Measurements from ENCODE around the gene OR10J1.
"Not testable (repeated sequence)": the region's sequence is repeated elsewhere in the genome, so short reads cannot be mapped to it uniquely, and the experiment has no call there.

The OR10J1 gene, protein sequence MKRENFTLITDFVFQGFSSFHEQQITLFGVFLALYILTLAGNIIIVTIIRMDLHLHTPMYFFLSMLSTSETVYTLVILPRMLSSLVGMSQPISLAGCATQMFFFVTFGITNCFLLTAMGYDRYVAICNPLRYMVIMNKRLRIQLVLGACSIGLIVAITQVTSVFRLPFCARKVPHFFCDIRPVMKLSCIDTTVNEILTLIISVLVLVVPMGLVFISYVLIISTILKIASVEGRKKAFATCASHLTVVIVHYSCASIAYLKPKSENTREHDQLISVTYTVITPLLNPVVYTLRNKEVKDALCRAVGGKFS

DNA sequence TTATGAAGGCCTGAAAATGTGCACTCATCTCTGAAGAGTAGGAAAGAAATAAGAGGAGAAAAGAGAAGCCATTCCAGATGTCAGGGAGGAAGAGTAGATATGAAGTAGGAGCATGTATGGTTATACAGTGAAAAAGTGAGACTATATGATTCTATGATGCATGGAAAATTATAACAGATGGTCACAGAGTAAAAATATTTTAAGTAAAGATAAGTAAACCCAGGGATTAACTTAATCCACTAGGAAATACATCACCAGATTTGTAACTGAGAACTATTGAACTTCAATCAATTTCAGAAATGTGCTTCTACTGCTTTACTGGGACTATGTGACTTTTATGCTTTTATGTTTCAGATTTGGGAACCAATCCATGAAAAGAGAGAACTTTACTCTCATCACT lies at the start of gene OR10J1:
TSS of gene OR10J1 (plus strand) at position 301 of the 400 bp plus-strand sequence. CDS start at position 371, 70 bp downstream.
- no peak for DNase-seq

DNA sequence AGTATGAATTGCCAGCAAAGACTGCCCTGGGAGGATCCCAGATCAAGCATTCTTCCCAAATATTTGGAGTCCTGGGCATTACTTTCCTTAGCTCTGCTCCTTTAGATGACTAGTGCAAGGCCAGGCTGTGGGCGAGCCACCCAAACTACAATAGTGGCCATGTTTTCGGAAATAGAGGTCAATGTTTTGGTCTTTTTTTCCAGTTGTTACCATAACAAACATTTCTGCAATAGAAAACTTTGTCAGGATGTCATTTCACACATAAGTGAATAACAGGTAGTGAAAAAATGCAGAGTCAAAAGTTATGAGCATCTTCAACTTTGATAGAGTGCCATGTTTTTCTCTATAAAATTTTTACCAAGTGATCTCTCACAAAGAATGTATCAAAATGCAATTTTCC lies 32.7 kb upstream of the OR10J1 start:
- no peak for DNase-seq

DNA sequence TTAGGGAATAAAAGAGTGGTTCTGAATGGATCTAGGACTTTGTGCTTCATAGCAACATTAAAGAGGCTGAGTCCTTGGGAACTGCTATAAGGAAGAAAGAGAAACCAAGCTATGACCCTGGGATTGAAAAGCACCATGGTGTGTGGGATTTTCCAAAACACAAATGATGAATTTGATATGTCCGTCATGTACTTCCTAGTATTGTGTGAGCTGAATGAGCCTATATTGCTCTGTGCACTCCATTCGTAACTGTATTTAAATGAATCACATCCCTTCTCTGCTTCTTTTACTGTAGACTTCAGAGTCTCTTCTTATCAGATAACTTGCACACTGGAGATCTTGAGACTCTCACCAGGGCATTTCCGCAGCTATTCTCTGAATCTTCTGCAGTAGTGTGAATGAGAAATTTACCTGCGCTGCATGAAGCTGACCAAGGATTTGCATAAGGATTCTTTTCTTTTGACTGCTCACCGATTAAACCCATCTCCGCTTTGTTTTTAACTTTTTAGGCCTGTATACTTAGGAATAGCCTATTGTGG lies 30.6 kb upstream of the OR10J1 start:
- no peak for DNase-seq

DNA sequence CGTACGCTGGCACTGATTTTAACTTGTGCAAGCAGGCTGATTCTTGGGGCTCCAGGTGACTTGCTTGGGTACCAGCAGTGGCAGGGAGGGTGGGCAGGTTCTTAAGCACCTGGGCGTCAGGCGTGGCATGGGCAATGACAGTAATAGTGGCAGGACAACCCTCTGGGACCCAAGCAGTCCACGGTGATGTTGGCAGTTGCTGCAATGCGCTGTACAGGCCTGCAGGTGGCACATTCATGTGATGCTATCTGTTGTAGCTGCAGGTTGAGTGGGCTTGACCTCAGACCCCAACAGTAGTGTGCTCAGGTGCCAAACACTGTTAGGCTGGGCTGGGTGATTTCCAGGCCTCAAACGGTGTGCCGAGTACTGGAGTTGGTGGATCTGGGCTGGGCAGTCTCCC lies 17.7 kb upstream of the OR10J1 start:
- DNase-seq: no peak

DNA sequence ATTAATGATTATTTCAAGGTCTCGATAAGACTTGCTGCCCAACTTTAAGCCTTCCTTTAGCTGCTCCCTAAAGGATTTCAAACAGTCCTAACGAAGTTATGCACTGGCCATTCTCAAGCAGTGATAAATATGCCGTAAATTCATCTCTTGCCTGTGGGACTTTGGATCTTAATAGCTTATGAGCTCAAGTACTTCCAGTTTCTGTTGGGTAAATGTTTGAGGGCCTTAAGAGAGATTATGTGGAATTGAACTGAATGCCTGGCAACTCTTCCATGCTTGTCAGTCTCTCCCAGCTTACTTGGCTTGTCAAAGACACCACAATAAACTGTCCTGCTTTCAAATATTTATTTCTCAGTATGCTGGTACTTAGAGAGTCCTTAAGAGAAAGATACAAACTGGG lies 11.0 kb upstream of the OR10J1 start:
- DNase-seq: no peak

DNA sequence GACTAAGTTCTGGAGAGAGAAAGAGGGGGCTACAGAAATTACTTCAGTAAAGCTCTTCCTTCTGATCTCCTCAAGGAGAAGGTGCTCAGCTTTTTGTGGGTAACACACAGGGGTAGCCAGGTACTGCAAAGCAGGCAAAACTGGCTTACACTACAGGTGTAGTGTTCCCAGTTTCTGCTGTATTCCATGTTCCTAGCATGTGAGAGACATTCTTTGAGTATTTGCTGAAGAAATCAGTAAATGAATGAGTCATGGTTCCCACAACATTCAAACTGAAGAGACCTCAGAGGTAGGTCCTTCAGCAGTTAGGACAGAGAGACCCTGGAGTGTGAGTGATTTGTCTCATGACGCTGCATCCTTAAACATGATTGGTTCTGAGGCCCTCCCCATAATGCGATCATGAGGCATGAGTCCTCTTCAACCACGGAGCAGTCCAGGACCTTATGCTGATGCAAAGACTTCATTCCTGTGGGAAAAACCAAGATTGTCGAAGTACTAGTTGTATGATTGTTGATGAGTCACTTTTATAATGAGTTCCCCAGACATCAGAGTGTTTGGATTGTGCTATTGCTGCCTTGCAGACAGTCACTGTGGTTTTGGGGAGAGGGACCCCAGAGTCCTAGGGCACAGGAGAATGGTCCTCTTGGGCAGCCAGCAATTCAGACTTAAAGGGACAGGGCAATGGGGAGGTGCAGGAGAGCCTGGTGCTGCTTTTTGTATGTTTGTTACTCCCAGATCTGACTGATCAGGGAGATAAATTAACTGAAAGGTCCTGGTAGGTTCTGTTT lies 10.3 kb upstream of the OR10J1 start:
- no peak for DNase-seq

DNA sequence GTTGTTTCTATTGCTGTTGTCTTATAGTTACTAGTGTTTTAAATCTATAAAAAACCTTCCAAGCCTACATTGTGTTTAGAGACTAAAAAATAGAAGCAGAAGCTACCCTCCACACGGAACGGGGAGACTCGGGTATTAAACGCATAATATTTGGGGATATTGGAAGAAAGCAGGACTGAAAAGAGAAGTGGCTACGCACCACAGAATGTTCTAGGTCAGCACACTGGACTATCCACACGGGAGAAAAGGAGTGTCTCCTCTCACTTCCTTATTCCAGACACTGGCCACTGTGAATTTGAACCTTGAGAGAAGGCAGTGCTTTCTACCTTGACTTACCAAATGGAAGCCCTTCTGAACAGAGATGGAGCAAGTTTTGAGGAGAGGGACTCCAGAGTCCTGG lies 8.5 kb upstream of the OR10J1 start:
- DNase-seq: no peak

DNA sequence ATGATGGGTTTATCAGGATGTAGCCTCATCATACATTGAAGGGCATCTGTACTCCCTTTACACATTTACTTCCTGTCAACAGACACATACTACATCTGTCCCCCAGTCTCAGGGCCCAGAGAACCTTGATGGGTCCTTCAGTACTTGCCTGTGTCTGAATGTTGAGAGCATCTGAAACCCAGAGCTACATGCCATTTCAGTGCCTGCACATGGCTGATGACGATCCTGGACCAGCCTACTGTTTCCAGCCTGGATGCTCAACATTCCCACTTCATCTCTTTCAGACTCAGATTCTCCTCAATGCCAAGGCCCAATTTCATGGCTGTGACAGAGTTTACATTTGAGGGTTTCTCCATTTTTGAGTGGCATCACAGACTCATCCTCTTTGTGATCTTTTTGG lies 7.6 kb upstream of the OR10J1 start, which contains the start of gene OR10J4:
TSS of gene OR10J4 (plus strand) at position 301 of the 400 bp plus-strand sequence.
- DNase-seq: no peak

DNA sequence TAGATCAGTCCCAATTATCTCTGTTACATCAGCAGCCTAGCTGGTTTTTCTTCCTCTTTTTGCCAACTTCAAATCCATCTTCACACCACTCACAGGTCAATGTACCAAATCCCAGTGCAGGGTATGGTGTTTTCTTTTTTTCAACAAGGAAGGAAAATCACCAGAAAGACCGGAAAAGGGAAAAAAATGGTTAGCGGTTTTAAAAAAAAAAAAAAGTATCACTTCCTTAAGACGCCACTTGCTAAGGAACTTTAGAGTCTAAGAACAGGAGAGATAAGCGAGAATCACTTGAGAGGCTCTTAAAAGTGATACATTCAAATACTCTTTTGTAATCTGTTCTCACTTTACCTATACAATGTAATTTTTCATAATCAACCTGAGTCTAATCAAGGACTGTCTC lies 3.1 kb upstream of the OR10J1 start:
- no peak for DNase-seq

DNA sequence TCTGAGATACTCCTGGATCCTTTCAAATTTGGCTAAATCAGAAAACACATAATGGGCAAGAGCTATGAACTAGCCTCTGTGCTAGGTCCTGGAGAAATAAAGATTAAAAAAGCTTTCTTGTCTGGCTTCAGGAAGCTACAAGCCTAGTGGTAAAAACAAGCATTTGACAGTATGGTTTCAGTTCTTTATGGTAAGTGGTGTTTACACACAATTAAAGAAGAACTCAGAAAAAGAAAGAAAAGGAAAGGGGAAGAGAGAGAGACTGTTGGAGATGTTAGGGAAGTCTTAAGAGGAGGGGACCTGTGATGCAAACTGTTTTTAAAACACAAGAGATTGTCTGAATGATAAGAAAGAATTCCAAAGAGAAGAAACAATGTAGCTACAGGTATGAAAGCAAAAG lies 1.8 kb downstream of the OR10J1 start:
- DNase-seq: no peak

DNA sequence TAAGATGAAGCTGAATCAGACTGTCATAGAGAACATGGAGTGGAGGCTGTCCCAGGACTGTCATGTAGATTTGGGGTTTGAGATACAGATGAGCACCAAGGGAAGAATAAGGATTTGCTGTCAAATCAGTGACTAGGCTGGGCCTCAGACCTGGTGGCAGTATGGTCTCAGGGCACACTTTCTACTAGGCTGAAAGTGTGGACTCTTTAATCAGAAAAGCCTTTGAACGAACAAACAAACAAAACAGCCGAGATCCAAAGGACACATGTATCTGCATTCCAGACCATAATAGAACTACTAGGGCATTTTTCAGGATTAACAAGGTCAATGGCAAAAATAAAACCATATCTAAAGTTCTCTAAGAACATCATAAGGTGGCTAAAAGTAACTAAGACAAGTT lies 2.9 kb downstream of the OR10J1 start:
- DNase-seq: no peak

DNA sequence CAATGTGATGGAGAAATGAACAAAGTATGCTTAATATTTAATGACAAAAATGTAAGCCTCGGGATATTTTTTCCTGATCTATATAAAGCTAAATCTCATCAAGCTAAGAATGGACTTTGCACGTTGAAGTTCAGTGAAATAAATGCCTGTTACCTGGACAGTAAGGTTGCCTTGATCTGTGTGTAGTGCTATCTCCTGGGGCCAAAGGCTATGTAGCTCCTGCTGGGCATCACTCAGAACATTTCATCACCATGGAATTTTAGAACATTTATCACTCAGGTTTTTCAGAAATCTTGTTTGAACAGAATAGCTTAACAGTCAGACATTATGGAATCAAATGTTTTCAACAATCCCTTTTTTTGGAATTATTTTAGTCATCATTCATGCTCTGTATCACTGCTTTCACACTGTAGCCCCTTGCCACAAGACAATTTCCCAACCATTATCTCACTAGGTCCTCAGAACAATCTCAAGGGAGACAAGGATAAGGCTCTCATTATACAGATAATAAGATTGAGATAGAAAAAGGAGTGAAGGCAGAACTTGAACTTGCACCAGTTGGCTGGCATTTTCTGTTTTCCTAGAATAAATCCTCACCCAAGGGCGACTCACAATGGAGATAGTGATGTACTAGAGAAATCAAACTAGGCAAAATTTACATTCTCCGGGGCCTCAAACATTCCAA lies 3.7 kb downstream of the OR10J1 start:
- DNase-seq: no peak

DNA sequence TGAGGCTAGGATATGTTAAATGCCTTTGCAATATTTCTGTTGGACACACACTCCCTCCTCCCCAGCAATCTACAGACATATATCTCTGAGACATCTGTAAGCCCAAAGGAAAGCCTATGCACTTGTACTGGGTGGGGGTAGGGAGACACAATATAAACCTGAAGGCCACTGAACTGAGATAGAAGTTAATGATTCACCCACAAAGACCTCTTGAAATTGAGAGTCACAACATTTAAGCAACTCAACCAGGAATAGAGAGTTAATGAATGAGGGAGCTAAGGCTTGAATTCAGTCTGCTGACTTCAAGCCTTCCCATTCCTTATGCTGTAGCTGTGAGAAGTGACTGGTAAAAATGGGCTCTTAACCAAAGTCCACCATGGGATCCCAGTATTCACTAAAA lies 5.0 kb downstream of the OR10J1 start:
- no peak for DNase-seq

DNA sequence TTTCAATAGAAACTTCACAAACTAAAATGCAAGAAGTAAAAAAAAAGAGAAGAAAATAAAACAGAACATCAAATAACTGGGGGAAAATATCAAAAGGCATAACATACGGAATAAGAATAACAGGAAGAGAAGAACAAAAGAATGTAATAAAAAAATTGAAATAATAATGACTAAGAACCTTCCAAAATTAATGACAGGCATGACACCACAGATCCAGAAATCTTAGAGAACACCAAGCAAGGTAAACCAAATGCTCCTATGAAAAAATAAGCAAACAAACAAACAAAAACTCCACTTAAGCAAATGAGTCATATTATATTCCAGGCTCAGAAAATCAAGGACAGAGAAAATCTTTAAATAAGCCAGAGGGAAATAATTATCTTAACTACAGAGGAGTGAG lies 8.7 kb downstream of the OR10J1 start:
- DNase-seq: no peak

DNA sequence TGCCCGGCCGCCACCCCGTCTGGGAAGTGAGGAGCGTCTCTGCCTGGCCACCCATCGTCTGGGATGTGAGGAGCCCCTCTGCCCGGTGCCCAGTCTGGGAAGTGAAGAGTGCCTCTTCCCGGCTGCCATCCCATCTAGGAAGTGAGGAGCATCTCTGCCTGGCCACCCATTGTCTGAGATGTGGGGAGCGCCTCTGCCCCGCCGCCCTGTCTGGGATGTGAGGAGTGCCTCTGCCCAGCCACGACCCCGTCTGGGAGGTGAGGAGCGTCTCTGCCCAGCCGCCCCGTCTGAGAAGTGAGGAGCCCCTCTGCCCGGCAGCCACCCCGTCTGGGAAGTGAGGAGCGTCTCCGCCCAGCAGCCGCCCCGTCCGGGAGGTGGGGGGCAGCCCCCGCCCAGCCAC lies 10.1 kb downstream of the OR10J1 start:
- not testable (repeated sequence) for DNase-seq

DNA sequence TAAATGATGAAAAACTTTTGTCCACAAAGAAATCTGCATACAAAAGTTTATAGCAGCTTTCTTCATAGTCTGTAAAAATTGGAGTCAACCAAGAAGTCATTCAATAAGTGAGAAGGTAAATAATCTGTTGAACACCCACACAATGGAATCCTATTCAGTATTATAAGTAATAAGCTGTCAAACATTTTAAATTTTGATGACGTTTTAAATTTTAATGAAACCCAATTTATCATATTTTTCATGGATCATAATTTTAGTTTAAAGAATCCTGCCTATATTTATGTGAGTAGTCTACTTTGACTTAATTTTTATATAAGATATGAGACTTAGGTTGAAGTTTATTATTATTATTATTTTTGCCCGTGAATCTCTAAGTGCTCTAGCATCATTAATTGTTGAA lies 20.0 kb downstream of the OR10J1 start:
- DNase-seq: no peak

DNA sequence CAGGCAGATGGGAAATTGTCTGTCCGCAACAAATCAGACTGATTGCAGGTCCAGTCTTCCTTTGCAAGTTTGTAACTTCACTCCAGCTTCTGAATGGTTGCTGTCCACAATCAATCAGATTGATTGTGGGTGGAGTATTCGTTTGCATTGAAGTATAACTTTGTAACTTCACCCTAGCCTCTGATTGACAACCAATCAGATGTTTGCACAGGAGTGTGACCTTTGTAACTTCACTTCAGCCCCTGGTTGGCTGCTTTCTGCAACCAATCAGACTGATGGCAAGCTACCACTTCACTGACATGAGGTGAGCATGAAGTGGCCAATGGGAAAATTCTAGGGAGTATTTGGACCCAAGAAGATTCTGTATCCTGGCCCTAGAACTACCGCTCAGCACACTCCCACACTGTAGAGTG lies 25.7 kb downstream of the OR10J1 start:
- no peak for DNase-seq

DNA sequence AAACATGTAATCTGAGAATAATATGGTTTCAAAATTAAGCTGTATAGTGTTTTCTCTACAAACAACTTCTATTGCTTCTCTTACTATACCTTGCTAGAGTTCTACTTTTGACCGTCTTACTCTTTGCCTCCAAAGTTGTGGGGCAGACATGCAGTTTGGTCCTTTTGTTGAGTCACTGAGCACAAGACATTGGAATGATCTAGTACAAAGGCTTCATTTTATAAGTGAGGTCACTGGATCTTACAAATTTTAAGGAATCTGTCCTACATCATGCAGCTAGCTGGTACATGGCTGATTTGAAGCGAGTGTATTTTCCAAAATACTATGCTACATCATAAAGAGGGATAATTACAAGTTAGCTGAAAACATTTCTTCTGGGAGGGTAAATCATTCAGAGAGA lies 28.8 kb downstream of the OR10J1 start:
- DNase-seq: no peak

DNA sequence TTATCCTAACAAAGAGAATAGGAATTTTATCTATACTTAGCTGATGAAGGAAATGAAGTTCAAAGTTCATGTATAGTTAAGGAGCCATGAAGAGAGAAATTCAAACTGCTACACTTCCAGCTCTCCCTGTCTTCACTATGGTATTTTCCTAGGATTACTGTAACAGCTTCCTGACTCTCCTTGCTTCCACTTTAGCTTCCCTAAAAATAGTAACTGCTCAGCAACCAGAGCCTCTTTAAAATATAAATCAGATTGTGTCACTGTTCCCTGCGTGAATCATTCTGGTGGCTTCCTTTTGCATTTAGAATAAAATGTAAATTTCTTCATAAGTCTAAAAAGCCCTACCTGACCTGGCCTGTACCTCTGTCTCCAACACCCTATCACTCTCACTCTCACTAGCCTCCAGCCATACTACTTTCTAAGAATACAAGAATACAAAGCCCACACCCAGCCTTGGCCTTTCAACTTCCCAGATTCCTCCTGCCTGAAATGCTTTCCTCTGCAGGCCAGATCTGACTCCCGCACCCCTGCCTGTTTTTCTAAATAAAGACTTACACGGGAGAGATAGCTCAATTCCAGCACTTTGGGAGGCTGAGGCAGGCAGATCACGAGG lies 30.5 kb downstream of the OR10J1 start:
- DNase-seq: no peak

DNA sequence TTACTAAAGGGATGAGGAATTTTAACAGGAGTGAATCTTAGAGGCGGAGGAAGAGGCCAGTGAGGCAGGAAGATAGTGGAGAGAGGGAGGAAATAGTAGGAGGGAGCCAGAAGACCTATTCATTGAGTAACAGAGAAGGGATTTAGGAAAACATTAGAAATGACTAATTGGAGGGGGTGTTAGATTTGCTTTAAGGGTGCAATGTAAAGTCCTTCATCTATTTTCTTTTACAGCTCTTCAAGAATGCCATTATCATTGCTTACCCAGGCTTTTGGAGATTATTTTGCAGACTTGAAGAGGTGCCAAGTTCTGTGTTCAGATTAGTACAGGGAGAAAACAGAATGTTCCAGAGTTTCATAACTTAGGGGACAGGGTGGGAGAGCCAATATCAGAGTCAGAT lies 33.8 kb downstream of the OR10J1 start:
- DNase-seq: no peak

DNA sequence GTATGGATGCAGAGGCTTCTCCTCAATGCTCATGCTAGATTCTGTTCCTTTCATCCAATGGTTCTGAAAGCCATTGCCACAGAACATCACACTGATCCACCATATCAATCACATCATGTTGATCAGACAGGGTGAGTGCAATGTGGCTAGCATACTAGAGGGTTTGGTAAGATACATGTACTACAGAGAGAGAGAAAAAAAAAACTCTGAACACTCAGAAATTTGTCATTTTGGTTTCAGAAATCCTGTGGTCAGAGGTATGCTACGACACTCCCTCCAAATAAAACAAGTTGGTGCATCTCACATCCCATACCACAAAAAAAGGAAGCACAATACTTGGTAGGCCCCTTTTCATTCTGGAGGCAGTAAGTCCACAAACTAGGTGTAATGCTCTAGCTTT lies 35.4 kb downstream of the OR10J1 start:
- no peak for DNase-seq

DNA sequence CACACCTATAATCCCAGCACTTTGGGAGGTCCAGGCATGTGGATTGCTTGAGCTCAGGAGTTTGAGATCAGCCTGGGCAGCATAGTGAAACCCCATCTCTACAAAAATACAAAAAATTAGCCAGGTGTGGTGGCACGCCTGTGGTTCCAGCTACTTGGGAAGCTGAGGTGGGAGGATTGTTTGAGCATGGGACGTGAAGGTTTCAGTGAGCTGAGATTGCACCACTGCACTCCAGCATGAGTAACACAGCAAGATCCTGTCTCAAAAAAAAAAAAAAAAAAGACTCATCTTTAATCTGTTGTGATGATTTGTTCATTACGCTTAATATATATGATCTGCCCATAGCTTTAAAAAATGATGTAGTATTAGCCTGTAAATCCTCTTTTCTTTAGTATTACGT lies 44.0 kb downstream of the OR10J1 start:
- no peak for DNase-seq

Data from GDM1 (cell line).